Fibroblast of lung (primary cell): ENCODE measurements around the gene ANKRD36C. TPM values are rescaled to one million over a fixed set of nuclear protein-coding genes. Genes with fewer than 3 reads are reported as not detected.
"Not testable (repeated sequence)": the region's sequence is repeated elsewhere in the genome, so short reads cannot be mapped to it uniquely, and the experiment has no call there.

Source experiments
- DNase-seq, 2 donors: peaks; one replicate each; pipeline versions ENCODE4 v3.0.0 to v3.0.0-alpha.2; 2010; ENCODE audit warnings: low read depth in 2 of 2
- H2AFZ ChIP-seq: 2 replicates; pipeline ENCODE4 v1.5.1; 2012; ENCODE audit warnings: low read length, control low read depth, inconsistent platforms
- H3K27ac ChIP-seq: 2 replicates; pipeline ENCODE4 v1.5.1; 2011; ENCODE audit warnings: low read length, control low read depth; ENCODE audit not compliant: insufficient read depth
- H3K27me3 ChIP-seq: 2 replicates; pipeline ENCODE4 v1.5.1; 2011; ENCODE audit warnings: mild to moderate bottlenecking, low read length; ENCODE audit not compliant: control insufficient read depth, insufficient read depth
- H3K36me3 ChIP-seq: 2 replicates; pipeline ENCODE4 v1.5.1; 2011; ENCODE audit warnings: low read length; ENCODE audit not compliant: control insufficient read depth, insufficient read depth
- H3K4me1 ChIP-seq: 2 replicates; pipeline ENCODE4 v1.5.1; 2011; ENCODE audit warnings: low read length; ENCODE audit not compliant: control insufficient read depth, insufficient read depth; ENCODE audit errors: extremely low read depth
- H3K4me2 ChIP-seq: 2 replicates; pipeline ENCODE4 v1.5.1; 2011; ENCODE audit warnings: low read length, control low read depth; ENCODE audit not compliant: insufficient read depth; ENCODE audit errors: extremely low read depth
- H3K4me3 ChIP-seq, 4 experiments: fragments of 200-600 bp in 1 of 4; sonication (generic) in 1 of 4; replicated peaks in 1 of 4; 2 replicates each; pipeline ENCODE4 v1.5.1; 2011 to 2016; ENCODE audit warnings: low read length in 4 of 4, low read depth in 3 of 4, mild to moderate bottlenecking in 3 of 4, control low read depth in 2 of 4, inconsistent platforms in 1 of 4, mixed read lengths in 1 of 4; ENCODE audit not compliant: insufficient read depth in 1 of 4; ENCODE audit errors: control extremely low read depth in 1 of 4
- H3K79me2 ChIP-seq: 2 replicates; pipeline ENCODE4 v1.5.1; 2012; ENCODE audit warnings: mild to moderate bottlenecking, low read length, inconsistent platforms; ENCODE audit not compliant: control insufficient read depth, insufficient read depth
- H3K9ac ChIP-seq: 2 replicates; pipeline ENCODE4 v1.5.1; 2011; ENCODE audit warnings: mild to moderate bottlenecking, low read length, control low read depth; ENCODE audit not compliant: insufficient read depth
- H3K9me3 ChIP-seq: 2 replicates; pipeline ENCODE4 v1.5.1; 2012; ENCODE audit warnings: low read depth, low read length; ENCODE audit not compliant: control insufficient read depth, insufficient read depth
- H4K20me1 ChIP-seq: 2 replicates; pipeline ENCODE4 v1.5.1; 2011; ENCODE audit warnings: low read length; ENCODE audit not compliant: control insufficient read depth, insufficient read depth; ENCODE audit errors: extremely low read depth
- CTCF ChIP-seq, 2 donors: IDR thresholded peaks in 1 of 2; conservative IDR thresholded peaks in 1 of 2; 1 replicate in 1 of 2; 2 replicates in 1 of 2; pipeline ENCODE4 v1.5.1; 2011 to 2012; ENCODE audit warnings: low read length in 2 of 2, control low read depth in 1 of 2, inconsistent platforms in 1 of 2, low read depth in 1 of 2, mild to moderate bottlenecking in 1 of 2
- EZH2 ChIP-seq: IDR thresholded peaks from 2 replicates; pipeline ENCODE4 v1.5.1; 2012; ENCODE audit warnings: low read length, control low read depth, mild to moderate bottlenecking; ENCODE audit errors: missing control alignments
- polyA plus RNA-seq, 2 donors: library from polyadenylated mRNA; depleted of rRNA in 1 of 2; stranded (reverse) in 1 of 2; unstranded in 1 of 2; fragments of >200 nt; gene quantifications; 2 replicates each; pipeline ENCODE4 v1.2.1, GENCODE V29; 2011 to 2012; ENCODE audit warnings: missing spikeins in 1 of 2
- total RNA-seq: library from RNA; depleted of rRNA; stranded (reverse); fragments of >200 nt; gene quantifications from 2 replicates; pipeline ENCODE4 v1.2.1, GENCODE V29; 2014

ANKRD36C gene
- total and polyA plus RNA-seq, 2 donors (not counting 1 experiment from before 2014, with no cell fraction given): 3.9 to 32.9 TPM

DNA sequence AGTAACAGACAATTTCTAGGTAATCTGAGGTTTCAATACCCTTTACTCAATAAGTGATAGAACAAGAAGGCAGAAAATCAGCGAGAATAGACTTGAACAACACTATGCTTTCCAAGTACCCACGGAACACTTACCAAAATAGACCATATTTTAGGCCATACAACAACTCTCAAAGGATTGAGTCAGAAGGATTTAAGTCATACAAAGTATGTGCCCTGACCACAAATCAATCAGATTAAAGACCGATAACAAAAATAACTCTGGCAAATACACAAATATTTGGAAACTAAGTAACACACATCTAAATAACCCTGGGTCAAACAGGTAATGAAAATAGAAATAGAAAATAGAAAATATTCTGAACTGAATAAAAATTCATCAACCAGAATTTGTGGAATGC lies 129.5 kb downstream of the ANKRD36C start:
- not testable (repeated sequence) for H3K4me2 ChIP-seq, H3K79me2 ChIP-seq, H3K9ac ChIP-seq, H3K27ac ChIP-seq, H3K4me3 ChIP-seq, H3K36me3 ChIP-seq, H3K27me3 ChIP-seq, H4K20me1 ChIP-seq, H3K9me3 ChIP-seq, H2AFZ ChIP-seq, H3K4me1 ChIP-seq
- peak in 1 of 2 donors; percentile 40 for DNase-seq

DNA sequence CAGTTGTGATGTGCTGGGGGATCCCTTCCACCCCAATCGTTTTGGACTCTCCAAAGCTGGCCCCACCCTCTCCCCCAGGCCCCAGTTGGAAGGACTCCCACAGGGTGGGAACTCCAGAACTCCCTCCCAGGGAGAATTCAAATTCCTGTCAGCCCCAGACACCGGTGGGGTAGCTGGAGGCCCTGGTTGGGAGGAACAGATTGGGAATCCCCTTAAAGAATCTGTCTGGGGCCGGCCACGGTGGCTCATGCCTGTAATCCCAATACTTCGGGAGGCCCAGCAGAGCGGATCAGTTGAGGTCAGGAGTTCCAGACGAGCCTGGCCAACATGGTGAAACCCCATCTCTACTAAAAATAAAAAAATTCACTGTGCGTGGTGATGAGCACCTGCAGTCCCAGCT lies 155.5 kb downstream of the ANKRD36C start:
- no peaks in the 10 kb centered on the region for H4K20me1 ChIP-seq
- no peaks in the 10 kb centered on the region for H3K4me1 ChIP-seq
- no peak overlapping the region for H3K4me3 ChIP-seq
- no peak overlapping the region for H3K9ac ChIP-seq
- no peaks in the 10 kb centered on the region for H3K36me3 ChIP-seq
- no peaks in the 10 kb centered on the region for H3K79me2 ChIP-seq
- H3K27me3 ChIP-seq: no peaks in the 10 kb centered on the region
- no peaks in the 10 kb centered on the region for H3K9me3 ChIP-seq
- no peak for DNase-seq
- TF ChIP-seq CTCF (conservative IDR thresholded peaks at IDR 0.05 in 1 of 2, IDR thresholded peaks at IDR 0.05 in 1 of 2; ENCODE audit: low read depth in 1 of 2, low read length in 2 of 2) (no peak), EZH2 (no peak)
- no peak overlapping the region for H3K27ac ChIP-seq
- H2AFZ ChIP-seq: no peak overlapping the region
- H3K4me2 ChIP-seq: no peak overlapping the region

DNA sequence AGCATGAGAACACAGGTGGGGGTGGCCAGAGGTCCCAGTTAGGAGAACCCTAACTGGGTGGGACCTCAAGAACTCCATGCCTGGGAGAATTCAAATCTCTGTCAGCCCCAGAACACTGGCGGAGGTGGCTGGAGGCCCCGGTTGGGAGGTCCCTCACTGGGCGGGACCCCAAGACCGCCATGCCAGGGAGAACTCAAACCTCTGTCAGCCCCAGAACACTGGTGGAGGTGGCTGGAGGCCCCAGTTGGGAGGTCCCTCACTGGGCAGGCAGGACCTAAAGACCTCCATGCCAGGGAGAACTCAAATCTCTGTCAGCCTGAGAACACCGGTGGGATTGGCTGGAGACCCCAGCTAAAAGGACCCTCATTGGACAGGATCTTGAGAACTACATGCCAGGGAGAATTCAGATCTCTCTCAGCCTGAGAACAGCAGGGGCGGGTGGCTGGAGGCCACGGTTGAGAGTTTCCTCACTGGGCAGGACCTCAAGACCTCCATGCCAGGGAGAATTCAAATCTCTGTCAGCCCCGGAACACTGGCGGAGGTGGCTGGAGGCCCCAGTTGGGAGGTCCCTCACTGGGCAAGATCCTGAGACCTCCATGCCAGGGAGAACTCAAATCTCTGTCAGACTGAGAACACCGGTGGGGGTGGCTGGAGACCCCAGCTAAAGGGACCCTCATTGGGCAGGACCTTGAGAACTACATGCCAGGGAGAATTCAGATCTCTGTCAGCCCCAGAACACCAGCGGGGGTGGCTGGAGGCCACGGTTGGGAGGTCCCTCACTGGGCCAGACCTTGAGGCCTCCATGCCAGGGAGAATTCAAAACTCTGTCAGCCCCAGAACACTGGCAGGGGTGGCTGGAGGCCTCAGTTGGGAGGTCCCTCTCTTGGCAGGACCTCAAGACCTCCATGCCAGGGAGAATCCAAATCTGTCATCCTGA lies 157.3 kb downstream of the ANKRD36C start:
- H3K4me2 ChIP-seq, DNase-seq, H3K9me3 ChIP-seq, H2AFZ ChIP-seq, H3K79me2 ChIP-seq, H3K4me1 ChIP-seq, H3K4me3 ChIP-seq, H3K27ac ChIP-seq, H3K27me3 ChIP-seq, H3K9ac ChIP-seq, H4K20me1 ChIP-seq, H3K36me3 ChIP-seq: not testable (repeated sequence)

DNA sequence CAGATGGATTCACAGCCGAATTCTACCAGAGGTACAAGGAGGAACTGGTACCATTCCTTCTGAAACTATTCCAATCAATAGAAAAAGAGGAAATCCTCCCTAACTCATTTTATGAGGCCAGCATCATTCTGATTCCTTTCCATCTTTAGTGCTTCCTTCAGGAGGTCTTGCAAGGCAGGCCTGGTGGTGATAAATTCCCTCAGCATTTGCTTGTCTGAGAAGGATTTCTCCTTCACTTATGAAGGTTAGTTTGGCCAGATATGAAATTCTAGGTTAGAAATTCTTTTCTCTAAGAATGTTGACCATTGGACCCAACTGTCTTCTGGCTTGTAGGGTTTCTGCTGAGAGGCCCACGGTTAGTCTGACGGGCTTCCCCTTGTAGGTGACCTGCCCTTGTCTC lies 167.4 kb downstream of the ANKRD36C start:
- not testable (repeated sequence) for H4K20me1 ChIP-seq, H2AFZ ChIP-seq, H3K9ac ChIP-seq, H3K36me3 ChIP-seq, H3K79me2 ChIP-seq, H3K27ac ChIP-seq, H3K4me2 ChIP-seq, H3K4me1 ChIP-seq, H3K27me3 ChIP-seq, DNase-seq, H3K4me3 ChIP-seq, H3K9me3 ChIP-seq

- H3K27me3 ChIP-seq, H3K36me3 ChIP-seq, H3K4me1 ChIP-seq, H3K4me3 ChIP-seq, H2AFZ ChIP-seq, H3K79me2 ChIP-seq, H3K9ac ChIP-seq, H4K20me1 ChIP-seq, DNase-seq, H3K4me2 ChIP-seq, H3K27ac ChIP-seq, H3K9me3 ChIP-seq: not testable (repeated sequence)
These were observed 174.1 kb downstream of the ANKRD36C start for GRCh38 chr2:95817521-95817920.

DNA sequence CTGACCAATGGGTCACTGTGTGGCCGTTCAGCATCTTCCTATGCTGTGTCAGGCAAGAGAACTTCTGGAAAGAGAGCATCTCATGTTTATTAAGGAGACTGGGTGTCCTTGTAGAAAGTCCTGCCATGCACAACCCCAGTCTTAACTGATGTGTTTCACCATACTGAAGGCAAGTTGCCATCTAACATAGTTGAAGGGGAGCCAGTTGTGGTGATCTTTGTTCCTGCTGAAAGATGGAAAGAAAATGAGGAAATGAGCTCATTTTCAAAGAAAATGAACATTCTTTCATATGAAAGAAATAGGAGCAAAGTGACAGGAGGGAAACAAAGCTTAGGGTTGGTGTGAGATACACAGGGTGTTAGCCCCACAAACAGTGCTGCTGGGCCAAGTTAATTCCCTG lies 178.3 kb downstream of the ANKRD36C start:
- H3K9ac ChIP-seq, H3K27me3 ChIP-seq, H3K27ac ChIP-seq, H3K36me3 ChIP-seq, H3K9me3 ChIP-seq, H3K79me2 ChIP-seq, H3K4me2 ChIP-seq, H3K4me3 ChIP-seq, H3K4me1 ChIP-seq, H2AFZ ChIP-seq, H4K20me1 ChIP-seq: not testable (repeated sequence)
- DNase-seq: peak; percentile 28 to 39
